Brain pericyte (primary cell): ENCODE results near the gene COL9A2.

Source experiments
- DNase-seq: peaks from one replicate; pipeline ENCODE4 v3.0.0-alpha.2; 2012; ENCODE audit warnings: low read depth, low spot score

COL9A2 gene

DNA sequence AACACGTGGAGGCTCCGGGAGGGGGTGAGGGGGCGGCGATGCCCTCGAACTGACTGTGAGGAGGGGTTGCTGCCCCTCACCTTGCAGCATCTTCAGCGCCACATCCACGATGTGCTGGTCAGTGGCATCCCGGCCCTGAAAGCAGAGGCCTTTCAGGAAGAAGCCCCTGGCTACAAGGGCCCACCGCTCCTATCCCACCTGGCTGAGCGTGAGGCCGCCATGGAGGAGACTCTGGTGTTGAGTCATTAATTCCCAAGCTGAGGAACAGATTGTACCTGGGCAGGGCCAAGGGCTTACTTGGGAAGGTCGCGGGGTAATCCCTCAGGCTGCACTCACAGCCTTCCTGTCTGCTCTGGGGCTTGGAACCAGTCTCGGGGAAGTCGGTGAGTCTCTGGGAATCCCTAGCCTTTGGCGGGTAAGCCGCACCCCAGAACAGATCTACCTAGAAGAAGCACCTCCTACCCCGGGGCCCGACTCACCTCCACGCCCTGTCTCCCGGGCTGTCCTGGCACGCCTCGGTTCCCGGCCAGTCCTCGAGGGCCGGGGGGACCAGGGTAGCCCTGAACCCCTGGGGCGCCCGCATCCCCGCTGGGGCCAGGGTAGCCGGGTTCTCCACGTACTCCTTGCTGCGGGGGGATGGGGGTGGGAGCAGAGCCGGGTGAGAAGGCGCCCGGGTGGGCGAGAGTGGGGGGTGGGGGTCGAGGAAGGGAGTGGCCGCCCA lies 13.9 kb downstream of the COL9A2 start:
- DNase-seq: no peak

GRCh38 chr1:40302475-40302874 lies 14.6 kb downstream of the COL9A2 start:
- DNase-seq: no peak

GRCh38 chr1:40301541-40302299 lies 15.4 kb downstream of the COL9A2 start:
- DNase-seq: no peak

DNA sequence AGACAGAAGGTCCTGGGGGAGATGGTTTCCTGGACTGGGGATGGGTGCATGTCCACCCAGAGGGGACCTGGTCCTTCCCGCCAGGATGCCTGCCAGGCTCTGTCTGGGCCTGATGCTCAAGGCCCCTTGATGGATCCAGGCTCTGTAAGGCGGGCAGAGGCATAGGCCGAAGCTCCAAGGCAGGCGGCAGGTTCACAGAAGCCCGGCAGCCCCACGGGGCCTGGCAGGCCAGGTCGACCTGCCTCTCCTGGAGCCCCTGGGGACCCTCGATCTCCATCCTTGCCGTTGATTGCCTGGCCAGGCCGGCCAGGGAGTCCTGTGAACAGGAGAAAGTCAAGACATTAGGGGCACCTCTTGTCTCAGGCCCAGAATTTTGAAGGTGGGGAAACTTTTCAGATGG lies 16.0 kb downstream of the COL9A2 start:
- no peak for DNase-seq

GRCh38 chr1:40300651-40301050 lies 16.4 kb downstream of the COL9A2 start:
- no peak for DNase-seq

GRCh38 chr1:40300249-40300567 lies 16.9 kb downstream of the COL9A2 start:
- no peak for DNase-seq

GRCh38 chr1:40299366-40300248 lies 17.5 kb downstream of the COL9A2 start:
- DNase-seq: no peak

GRCh38 chr1:40291293-40291692 lies 25.8 kb downstream of the COL9A2 start:
- DNase-seq: no peak

GRCh38 chr1:40281853-40282252 lies 35.2 kb downstream of the COL9A2 start:
- DNase-seq: no peak

- DNase-seq: no peak
These were observed 41.0 kb downstream of the COL9A2 start for GRCh38 chr1:40276122-40276521.

DNA sequence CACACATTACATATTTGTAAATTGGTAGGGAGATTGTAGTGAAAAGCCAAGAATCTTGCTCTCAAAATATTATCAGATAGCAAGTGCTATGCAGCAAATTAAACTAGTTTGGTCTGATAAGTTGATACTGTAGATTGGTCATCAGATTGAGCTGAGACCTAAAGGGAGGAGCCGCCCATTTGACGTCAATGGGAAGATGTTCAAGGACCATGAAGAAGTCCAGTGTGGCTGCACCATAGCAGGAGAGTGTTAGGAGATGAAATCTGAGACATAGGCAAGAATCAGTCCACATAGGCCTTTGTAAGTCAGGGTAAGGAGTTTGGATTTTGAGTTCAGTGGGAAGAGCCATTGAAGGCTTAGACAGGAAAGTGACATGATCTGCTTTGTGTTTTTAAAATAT lies 42.8 kb downstream of the COL9A2 start:
- no peak for DNase-seq

- DNase-seq: no peak
These were observed 43.4 kb downstream of the COL9A2 start for GRCh38 chr1:40273547-40274166.

DNA sequence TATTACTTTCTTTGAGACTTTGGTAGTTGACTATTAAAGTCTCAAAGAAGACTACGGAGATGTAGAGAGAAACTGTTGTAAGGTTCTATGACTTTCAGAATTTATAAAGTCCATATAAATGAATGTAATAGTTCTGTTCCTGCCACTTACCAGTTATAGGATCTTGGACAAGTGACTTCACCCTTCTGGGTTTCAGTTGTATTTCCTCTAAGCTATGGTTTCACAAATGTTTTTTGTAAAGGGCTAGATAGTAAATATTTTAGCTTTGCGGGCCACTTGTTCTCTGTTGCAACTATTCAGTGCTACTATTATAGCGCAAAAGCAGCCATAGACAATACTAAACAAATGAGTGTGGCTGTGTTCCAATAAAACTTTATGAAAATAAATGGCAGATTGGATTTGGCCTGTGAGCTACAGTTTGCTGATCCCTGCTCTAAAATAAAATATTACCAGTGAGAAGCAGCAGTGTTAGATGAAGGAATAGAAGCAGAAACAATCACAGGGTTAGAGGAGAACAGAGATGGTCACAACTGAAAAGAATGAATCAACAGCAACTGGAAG lies 44.4 kb downstream of the COL9A2 start:
- no peak for DNase-seq

GRCh38 chr1:40270152-40270834 lies 46.8 kb downstream of the COL9A2 start:
- no peak for DNase-seq

DNA sequence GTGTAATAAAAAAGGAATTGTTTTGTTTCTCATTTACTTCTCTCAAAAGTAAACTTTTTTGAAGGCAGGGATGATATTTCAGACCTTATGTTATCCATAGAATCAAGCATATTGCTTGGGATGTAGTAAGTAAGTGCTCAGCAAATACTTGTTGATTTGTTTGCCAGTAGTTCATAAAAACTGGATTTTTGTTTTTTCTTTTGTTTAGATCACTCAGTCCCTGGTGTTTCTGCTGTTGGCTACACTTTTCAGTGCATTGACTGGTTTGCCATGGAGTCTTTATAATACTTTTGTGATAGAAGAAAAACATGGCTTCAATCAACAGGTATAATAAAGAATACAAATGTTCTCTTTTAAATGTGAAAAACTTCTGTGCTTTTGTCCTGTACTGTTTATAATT lies 48.9 kb downstream of the COL9A2 start:
- DNase-seq: no peak

DNA sequence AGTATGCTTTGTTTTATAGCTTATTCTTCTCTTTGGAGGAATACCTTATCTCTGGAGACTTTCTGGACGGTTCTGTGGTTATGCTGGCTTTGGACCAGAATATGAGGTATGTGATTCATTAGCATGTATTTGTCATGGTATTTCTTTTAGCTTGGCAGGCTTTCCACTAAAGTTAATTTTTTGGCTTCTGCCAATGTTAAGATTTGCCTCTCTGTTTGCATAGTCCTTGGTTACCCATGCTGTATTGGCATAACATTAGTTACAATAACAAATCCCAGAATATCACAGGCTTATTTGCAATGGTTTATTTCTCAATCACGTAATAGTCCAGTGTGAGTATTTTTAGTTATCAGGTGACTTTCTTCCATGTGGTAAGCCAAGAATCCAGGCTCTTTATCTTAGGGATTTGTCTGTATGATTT lies 49.3 kb downstream of the COL9A2 start:
- DNase-seq: peak; percentile 29

GRCh38 chr1:40266786-40267535 lies 50.1 kb downstream of the COL9A2 start:
- DNase-seq: no peak

DNA sequence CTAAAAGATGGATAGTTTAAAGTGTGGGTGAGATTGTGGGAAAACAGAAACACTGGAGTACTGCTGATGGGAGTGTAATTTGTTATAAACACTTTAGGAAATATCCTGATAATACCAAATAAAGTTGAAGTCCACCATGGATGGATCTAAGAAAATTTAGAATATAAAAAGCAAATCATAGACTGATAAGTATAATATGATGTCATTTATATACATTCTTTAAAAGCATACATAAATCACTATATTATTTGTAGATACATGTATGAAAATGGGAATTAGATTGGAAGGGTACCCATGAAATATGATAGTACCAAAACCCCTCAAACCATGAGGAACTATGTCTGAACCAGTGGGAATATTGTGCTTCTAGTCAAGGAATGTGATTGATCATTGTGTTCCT lies 51.2 kb downstream of the COL9A2 start:
- DNase-seq: no peak

- no peak for DNase-seq
These were observed 51.8 kb downstream of the COL9A2 start for GRCh38 chr1:40265298-40265697.

- DNase-seq: no peak
These were observed 52.7 kb downstream of the COL9A2 start for GRCh38 chr1:40264354-40264781.
